ENCODE results near the gene CLEC4M.
"Not testable (repeated sequence)": the region's sequence is repeated elsewhere in the genome, so short reads cannot be mapped to it uniquely, and the experiment has no call there.

Gene CLEC4M

GRCh38 chr19:7740682-7741054 is 22.4 kb upstream of the CLEC4M start:
- DNase-seq (ENCODE audit: low spot score): no peak

DNA sequence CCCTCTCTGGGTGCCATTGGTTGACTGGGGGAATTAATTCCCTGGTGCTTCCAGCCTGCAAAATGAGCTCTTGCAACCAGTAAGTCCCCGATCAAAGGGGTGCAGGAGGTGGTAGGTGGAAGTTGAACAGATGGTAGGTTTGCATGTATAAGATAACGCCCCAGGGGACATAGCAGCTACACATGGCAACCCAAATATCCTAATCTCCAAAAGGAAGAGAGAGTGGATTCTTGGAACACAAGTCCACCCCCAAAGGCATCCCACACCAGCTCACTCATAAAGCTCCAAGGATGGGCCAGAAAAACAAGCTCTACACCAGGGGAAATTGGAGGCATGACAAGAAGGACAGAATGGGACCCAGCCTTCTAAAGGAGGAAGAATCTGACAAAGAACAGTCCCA is 20.5 kb upstream of the CLEC4M start:
- no peak for DNase-seq (ENCODE audit: low spot score)

- no peak for DNase-seq (ENCODE audit: low spot score)
These were observed 20.1 kb upstream of the CLEC4M start for GRCh38 chr19:7742991-7743390.

GRCh38 chr19:7743425-7743841 is 19.6 kb upstream of the CLEC4M start:
- no peak for DNase-seq (ENCODE audit: low spot score)

- no peak for DNase-seq (ENCODE audit: low spot score)
These were observed 18.8 kb upstream of the CLEC4M start for GRCh38 chr19:7744199-7744786.

- DNase-seq (ENCODE audit: low spot score): no peak
These were observed 18.0 kb upstream of the CLEC4M start for GRCh38 chr19:7744871-7745650.

- not testable (repeated sequence) for DNase-seq (ENCODE audit: low spot score)
These were observed 16.7 kb upstream of the CLEC4M start for GRCh38 chr19:7746306-7746705.

- no peak for DNase-seq (ENCODE audit: low spot score)
These were observed 15.8 kb upstream of the CLEC4M start, which contains the start of gene CD209 for GRCh38 chr19:7746903-7747884. Gene CD209, minus strand, starts transcription at chr19:7747534. Its CDS starts 23 bp downstream, at chr19:7747511.

DNA sequence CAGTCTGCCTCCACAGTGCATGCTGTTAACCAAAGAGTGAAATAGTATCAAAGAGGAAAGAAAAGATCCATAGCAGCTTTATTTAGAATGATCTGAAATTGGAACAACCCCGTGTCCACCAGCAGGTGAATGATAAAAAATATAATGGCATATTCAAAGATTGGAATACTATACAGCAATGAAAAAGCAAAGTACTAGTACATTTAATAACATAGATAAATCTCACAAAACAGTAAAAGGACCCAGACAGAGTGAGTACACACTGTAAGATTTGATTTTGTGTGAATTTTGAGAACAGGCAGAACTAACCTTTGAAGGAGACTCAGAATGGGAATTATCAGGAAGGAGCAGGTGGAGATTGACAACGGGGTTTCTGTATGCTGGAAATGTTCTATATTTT is 14.9 kb upstream of the CLEC4M start:
- no peak for DNase-seq (ENCODE audit: low spot score)

DNA sequence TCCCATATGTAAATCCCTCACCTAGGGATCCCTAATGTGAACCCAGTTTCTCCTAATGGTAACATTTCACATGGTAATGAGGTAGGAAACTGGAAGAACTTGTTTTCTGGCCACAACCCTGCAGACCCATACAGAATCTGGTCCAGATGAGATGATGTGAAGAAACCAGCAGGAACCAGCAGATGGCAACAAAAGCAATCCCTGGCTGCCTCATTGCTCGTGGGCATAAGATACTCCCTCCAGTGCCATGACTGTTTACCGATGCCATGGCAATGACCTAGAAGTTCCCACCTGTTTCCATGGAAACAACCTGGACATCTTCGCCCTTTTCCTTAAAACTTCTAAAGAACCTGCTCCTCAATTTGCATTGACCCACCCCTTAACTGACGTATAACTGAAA is 14.3 kb upstream of the CLEC4M start:
- no peak for DNase-seq (ENCODE audit: low spot score)

DNA sequence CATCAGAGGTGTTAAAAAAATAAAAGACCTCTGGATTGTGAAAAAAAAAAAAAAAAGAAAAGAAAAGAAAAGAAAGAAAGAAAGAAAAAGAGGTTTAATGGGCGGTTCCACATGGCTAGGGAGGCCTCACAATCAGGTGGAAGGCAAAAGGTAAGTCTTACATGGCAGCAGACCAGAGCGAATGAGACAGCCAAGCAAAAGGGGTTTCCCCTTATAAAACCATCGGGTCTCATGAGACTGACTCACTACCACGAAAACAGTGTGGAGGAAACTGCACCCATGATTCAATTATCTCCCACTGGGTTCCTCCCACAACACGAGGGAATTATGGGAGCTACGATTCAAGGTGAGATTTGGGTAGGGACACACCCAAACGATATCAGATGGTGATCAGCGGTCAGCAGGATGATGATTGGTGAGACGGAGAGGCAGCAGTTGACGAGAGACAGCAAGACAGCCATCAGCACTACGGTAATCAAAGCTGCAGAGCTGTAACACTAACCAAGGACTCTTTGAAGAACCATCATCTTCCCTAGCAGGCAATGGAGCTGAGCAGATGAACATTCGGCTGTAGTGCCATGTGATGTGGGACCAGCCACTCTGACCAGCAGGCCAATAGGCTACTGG is 11.8 kb upstream of the CLEC4M start:
- DNase-seq (ENCODE audit: low spot score): no peak

GRCh38 chr19:7756258-7756657 is 6.8 kb upstream of the CLEC4M start:
- no peak for DNase-seq (ENCODE audit: low spot score)

DNA sequence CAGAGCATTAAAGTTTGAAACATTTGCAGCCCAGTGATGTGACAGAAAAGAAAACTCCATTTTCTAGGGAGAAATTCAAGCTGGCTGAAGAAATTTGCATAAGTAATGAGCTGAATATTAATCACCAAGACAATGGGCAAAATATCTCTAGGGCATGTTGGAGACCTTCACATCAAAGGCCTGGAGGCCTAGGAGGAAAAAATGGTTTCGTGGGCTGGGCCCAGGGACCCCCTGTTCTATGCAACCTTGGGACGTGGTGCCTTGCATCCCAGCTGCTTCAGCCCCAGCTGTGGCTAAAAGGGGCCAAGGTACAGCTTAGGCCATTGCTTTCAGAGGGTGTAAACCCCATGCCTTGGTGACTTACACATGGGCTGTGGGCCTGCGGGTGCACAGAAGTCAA is 5.7 kb upstream of the CLEC4M start:
- DNase-seq (ENCODE audit: low spot score): no peak

GRCh38 chr19:7759156-7759555 is 3.9 kb upstream of the CLEC4M start:
- DNase-seq (ENCODE audit: low spot score): no peak

DNA sequence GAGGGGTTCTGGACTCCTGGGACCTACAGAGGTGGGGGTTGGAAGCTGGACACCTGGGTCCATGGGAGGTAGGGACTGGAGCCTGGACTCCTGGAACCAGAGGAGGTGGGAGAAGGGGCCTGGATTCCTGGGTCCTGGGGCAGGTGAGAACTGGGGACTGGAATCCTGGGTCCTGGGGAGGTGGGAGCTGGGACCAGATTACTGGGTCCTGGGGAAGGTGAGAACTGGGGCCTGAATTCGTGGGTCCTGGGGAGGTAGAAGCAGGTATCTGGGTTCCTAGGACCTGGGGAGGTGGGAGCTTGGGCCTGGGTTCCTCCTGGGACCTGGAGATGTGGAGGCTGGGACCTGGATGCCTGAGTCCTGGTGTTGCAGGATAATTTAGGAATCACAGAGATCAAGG is 653 bp downstream of the CLEC4M start:
- no peak for DNase-seq (ENCODE audit: low spot score)

DNA sequence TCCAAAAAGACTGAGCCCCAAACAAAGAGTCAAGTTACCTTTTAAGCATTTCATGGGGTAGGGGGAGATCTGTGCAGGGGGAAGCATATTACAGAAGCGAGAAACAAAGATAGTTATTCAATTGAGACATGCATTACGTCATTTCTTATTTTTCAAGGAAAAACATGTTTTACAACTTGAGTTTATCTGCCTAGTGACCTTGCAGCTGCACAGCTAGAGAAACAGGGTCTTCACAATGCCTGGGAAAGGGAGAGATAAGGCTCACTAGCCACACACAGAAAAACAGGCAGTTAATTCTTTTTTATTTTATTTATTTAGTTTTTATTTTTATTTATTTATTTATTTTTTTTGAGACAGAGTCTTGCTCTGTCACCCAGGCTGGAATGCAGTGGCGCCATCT is 1.1 kb downstream of the CLEC4M start:
- DNase-seq (ENCODE audit: low spot score): not testable (repeated sequence)

- DNase-seq (ENCODE audit: low spot score): not testable (repeated sequence)
These were observed 2.0 kb downstream of the CLEC4M start for GRCh38 chr19:7765043-7765442.

DNA sequence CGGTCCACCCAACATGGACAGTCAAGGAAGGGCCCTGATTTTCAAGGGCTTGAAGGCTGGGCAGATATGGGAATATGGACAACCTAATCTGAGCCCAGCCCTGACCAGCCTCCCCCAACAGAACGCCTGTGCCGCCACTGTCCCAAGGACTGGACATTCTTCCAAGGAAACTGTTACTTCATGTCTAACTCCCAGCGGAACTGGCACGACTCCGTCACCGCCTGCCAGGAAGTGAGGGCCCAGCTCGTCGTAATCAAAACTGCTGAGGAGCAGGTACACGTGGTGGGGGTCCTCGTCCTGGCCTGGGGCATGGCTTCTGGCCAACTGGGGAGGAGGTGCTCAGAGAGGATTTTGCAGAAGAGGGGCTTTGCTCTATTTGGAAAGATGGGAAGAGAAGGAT is 3.5 kb downstream of the CLEC4M start:
- no peak for DNase-seq (ENCODE audit: low spot score)

- DNase-seq (ENCODE audit: low spot score): no peak
These were observed 4.4 kb downstream of the CLEC4M start for GRCh38 chr19:7767487-7767886.

DNA sequence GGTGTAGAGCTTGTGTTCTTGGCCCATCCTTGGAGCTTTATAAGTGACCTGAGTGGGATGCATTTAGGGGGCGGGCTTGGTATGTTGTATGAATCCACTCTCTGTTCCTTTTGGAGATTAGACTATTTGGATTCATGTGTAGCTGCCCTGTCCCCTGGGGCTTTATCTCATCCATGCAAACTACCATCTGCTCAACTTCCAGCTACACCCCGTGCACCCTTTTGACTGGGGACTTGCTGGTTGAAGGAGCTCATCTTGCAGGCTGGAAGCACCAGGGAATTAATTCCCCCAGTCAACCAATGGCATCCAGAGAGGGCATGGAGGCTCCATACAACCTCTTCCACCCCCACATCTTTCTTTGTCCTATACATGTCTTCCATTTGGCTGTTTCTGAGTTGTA is 6.1 kb downstream of the CLEC4M start:
- no peak for DNase-seq (ENCODE audit: low spot score)

DNA sequence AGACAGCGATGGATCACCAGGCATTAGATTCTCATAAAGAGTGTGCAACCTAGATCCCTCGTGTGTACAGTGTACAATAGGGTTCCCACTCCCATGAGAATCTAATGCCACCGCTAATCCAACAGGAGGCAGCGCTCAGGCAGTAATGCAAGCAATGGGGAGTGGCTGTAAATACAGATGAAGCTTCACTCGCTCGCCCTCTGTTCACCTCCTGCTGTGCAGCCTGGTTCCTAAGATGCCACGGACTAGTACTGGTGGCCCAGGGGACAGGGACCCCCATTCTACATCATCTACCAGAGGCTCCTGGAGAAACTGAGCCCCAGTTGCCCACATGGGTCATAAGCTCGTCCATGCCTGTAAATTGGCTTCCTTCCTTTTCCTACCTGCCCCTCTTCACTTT is 8.0 kb downstream of the CLEC4M start:
- DNase-seq (ENCODE audit: low spot score): no peak

- DNase-seq (ENCODE audit: low spot score): no peak
These were observed 9.8 kb downstream of the CLEC4M start for GRCh38 chr19:7772752-7773291.
